HUES48 (cell line): Measurements from ENCODE around the gene JUN.
"Not testable (repeated sequence)": the region's sequence is repeated elsewhere in the genome, so short reads cannot be mapped to it uniquely, and the experiment has no call there.

Experiments used
- H3K27ac ChIP-seq: one replicate; pipeline ENCODE4 v1.7.0; 2013; ENCODE audit warnings: low read depth, low read length, inconsistent platforms
- H3K27me3 ChIP-seq: 2 replicates; pipeline ENCODE4 v1.6.1; 2013; ENCODE audit warnings: mild to moderate bottlenecking, low read length; ENCODE audit not compliant: control insufficient read depth, insufficient read depth
- H3K36me3 ChIP-seq: 2 replicates; pipeline ENCODE4 v1.6.1; 2013; ENCODE audit warnings: low read length; ENCODE audit not compliant: control insufficient read depth, insufficient read depth
- H3K4me1 ChIP-seq: 2 replicates; pipeline ENCODE4 v1.6.1; 2013; ENCODE audit warnings: mild to moderate bottlenecking, low read length; ENCODE audit not compliant: control insufficient read depth, insufficient read depth
- H3K4me3 ChIP-seq: 2 replicates; pipeline ENCODE4 v1.5.1; 2013; ENCODE audit warnings: mild to moderate bottlenecking, low read depth, low read length
- H3K9ac ChIP-seq: 2 replicates; pipeline ENCODE4 v1.6.1; 2013; ENCODE audit warnings: mild to moderate bottlenecking, low read depth, low read length, moderate library complexity
- H3K9me3 ChIP-seq: 2 replicates; pipeline ENCODE4 v1.6.1; 2013; ENCODE audit warnings: low read length; ENCODE audit not compliant: control insufficient read depth, insufficient read depth

Gene JUN

DNA sequence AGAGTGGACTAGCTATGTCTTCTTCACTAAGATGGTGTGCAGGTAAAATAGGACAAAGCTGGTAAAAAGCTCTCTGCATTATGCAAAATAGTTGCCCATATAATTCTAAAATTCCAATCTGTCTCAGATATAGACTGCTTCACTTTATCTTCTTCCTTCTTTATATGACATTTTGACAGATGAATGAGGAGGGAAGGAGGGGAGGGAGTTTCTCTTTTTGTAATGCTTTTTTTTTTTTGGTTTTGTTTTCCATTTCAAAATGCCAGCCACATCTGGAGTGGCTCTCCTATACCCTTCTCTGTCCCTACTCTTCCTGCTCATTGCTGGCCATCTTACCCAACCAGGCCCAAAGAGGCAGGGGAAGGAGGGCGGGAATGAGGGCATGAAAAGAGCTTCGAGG is 24.2 kb upstream of the JUN start:
- Histone ChIP-seq H3K27me3 (no peaks in the 10 kb centered on the region; the same call in 1 of the 2 replicates), H3K4me3 (no peak overlapping the region), H3K36me3 (no peaks in the 10 kb centered on the region), H3K9ac (no peak overlapping the region), H3K27ac (no peak overlapping the region), H3K4me1 (peaks cover under 1% of the 10 kb centered on the region; the same call in 1 of the 2 replicates), H3K9me3 (no peaks in the 10 kb centered on the region)

DNA sequence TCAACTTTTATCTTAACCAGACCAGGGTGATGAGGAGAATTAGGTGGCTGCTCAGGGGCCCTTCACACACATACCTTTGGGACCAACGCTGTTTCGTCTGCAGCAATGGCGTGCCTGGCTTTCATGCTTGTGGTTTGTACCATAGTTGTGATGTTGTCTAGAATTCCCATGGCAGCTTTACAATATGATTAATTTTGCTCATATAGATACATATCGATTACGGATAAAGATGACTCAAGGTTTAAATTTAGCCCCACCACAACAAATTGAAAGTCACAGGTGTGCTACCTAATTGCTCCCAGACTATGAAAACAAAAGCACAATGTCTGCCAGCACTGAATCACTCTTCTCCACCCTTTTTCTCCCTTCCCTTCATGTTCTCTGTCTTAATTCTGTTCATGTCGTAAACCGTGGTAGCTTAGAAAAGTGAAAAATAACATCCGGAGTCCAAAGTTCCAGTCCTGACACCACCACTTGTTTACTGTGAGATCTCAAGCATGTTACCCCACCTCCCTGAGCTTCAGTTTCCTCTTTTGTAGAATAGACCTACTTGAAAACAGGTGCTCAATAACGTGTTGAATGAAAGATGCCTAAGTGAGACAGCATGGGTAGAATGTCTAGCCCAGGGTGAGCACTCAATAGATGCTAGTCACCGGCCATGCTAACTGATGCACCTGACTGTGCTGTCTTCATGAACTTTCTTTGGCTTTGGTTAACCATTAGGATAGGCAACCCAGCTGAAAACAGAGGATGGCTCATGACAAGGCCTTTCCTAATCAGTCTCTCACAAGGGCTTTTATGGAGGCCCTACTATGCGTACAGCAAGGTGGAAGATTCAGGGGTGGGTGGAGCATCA is 22.1 kb upstream of the JUN start:
- peaks cover 3% of the 10 kb centered on the region; the same call in 1 of the 2 replicates for H3K4me1 ChIP-seq
- no peak overlapping the region for H3K9ac ChIP-seq
- no peak overlapping the region for H3K27ac ChIP-seq
- H3K4me3 ChIP-seq: no peak overlapping the region
- H3K27me3 ChIP-seq: no peaks in the 10 kb centered on the region
- no peaks in the 10 kb centered on the region for H3K36me3 ChIP-seq
- H3K9me3 ChIP-seq: no peaks in the 10 kb centered on the region

DNA sequence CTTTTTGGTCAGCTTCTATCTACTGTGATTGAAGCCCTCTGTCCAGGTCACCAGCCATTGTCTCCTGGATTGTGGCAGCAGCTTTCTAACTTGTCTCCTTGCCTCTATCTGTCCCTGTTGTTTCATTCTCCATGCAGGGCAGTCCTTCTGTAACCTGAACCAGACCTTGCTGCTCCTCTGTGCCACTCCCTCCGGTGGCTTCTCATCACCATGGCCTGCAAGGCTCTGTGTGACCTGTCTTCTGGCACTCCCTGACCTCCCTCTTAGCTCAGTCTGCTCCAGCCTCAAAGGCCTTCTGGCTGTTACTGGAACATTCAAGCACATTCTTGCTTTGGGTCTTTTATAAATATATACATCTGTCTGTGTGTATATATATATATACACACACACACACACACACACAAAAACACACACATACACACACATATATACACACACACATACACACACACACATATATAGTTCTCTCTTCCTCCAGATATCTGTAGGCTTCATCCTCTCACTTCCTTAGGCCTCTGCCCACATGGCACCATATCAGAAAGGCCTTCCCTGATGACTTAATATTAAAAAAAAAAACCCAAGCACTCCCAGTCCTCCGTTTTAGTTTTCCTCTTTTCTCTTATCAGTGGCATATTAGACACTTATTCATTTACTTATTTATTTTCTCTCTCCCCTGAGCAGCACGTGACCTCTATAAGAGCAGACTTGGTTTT is 21.2 kb upstream of the JUN start:
- H3K9ac ChIP-seq: no peak overlapping the region
- peaks cover 3% of the 10 kb centered on the region; the same call in 1 of the 2 replicates for H3K4me1 ChIP-seq
- no peak overlapping the region for H3K4me3 ChIP-seq
- no peaks in the 10 kb centered on the region for H3K27me3 ChIP-seq
- H3K27ac ChIP-seq: no peak overlapping the region
- no peaks in the 10 kb centered on the region for H3K9me3 ChIP-seq
- no peaks in the 10 kb centered on the region for H3K36me3 ChIP-seq

DNA sequence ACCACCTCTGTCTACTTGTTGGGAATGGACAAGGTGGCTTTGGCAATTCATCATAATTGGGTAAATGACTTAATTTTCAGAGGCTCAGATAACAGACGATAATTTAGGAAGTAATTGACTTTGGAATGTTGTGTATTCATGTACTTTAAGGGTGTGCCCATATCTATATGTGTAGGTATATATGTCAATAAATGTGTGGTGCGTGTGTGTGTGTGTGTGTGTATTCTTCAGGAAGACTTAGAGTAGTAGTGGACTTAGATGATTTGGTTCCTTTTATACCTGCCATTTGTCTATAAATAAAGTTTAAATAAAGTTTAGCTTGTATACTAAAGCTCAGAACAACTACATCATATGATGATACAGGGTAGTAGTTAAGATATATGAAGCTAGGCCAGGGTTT is 20.0 kb upstream of the JUN start:
- no peak overlapping the region for H3K4me3 ChIP-seq
- H3K27me3 ChIP-seq: no peaks in the 10 kb centered on the region
- H3K36me3 ChIP-seq: no peaks in the 10 kb centered on the region

DNA sequence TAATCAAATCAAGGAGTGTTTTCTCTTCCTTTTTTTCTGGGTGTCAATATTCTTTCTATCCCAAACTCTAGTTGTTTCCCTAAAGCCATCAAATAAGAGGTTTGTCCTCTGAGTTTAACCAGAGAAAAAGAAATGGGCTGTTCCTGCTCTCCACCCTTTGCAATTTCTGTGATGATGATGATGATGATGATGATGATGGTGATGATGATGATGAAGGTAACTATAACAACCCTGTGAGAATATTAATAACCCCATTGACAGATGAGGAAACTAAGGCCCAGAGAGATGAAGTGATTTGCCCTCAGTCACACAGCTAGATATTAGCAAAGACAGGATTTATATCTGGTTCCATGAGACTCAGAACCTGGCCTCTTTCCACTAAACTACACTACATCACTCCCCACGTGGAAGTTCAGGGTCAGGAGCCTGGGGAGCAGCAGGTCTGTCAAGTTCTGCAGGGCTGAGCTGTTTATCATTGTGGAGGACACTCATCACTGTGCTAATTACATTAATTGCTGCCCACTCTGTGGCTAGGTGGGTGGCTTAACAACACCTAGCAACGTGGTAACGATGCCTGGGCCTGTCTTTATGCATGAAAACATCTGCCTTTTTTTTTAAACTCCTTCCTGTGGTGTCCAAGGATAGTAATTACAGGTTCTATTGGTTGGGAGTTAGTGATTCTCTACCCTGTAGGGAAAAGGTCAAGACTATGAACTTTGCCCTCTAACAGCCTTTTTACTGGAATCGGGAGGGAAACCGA is 19.0 kb upstream of the JUN start:
- no peaks in the 10 kb centered on the region for H3K27me3 ChIP-seq
- no peak overlapping the region for H3K9ac ChIP-seq
- peaks cover 3% of the 10 kb centered on the region; the same call in 1 of the 2 replicates for H3K4me1 ChIP-seq
- no peaks in the 10 kb centered on the region for H3K36me3 ChIP-seq
- no peaks in the 10 kb centered on the region for H3K9me3 ChIP-seq
- no peak overlapping the region for H3K27ac ChIP-seq
- H3K4me3 ChIP-seq: no peak overlapping the region

More for the DNA sequence above, 20.0 kb upstream of the JUN start:
- no peak overlapping the region for H3K9ac ChIP-seq
- H3K9me3 ChIP-seq: no peaks in the 10 kb centered on the region
- peaks cover 3% of the 10 kb centered on the region; the same call in 1 of the 2 replicates for H3K4me1 ChIP-seq
- H3K27ac ChIP-seq: no peak overlapping the region

DNA sequence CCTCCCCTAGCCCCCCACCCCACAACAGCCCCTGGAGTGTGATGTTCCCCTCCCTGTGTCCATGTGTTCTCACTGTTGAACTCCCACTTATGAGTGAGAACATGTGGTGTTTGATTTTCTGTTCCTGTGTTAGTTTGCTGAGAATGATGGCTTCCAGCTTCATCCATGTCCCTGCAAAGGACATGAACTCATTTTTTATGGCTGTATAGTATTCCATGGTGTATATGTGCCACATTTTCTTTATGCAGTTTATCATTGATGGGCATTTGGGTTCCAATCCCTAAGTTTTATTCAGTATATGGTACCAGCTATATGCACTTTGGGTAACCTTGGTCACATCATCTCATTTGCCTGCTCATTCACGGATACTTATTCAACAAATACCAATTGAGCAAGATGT is 17.4 kb upstream of the JUN start:
- H3K27ac ChIP-seq, H3K36me3 ChIP-seq, H3K27me3 ChIP-seq, H3K9ac ChIP-seq, H3K4me3 ChIP-seq, H3K4me1 ChIP-seq, H3K9me3 ChIP-seq: not testable (repeated sequence)

DNA sequence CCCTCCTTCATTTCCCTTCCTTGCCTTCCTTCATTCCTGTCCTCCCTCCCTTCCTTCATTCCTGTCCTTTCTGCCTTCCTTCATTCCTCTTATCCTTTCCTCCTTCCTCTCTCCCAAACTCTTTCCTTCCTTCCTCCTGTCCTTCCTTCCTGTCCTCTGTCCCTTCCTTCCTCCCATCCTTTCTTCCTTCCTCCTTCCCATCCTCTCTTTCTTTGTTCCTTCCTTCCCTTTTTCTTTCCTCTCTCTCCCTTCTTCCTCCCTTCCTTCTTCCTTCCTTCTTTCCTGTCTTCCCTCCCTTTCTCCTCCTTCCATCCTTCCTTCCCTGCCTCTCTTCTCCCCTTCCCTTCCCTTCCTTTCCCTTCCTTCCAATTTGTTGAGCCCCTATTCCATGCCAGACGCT is 15.8 kb upstream of the JUN start:
- Histone ChIP-seq H3K27ac (no peak overlapping the region), H3K9ac (no peak overlapping the region), H3K27me3 (no peaks in the 10 kb centered on the region), H3K9me3 (no peaks in the 10 kb centered on the region), H3K4me3 (no peak overlapping the region), H3K4me1 (peaks cover 6% of the 10 kb centered on the region; the same call in 1 of the 2 replicates), H3K36me3 (no peaks in the 10 kb centered on the region)

DNA sequence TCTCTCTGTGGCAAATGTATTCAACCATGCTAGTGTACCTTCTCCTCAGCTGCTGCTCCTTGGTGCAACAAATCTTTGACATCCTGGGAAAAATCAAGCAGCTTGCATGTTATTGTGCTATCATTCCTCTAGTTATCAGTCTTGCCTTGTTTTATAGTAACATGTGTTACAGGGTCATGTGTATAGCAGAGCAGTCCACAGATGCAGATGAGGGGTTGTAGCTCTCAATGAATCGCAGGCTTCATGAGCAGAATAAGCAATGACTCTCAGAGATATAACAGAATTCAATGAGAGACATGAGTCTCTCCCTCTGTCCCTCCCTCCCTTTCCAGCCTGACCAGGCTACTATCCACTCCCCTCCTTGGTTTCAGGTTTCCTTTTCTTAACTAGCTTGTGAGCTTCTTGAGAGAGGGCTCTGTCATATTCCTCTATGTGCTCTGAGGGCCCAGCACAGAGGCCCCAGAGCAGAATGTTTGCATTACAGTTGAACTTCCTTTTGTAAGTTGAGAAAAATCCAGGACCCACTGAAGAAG is 15.1 kb upstream of the JUN start:
- H3K9me3 ChIP-seq: no peaks in the 10 kb centered on the region
- H3K36me3 ChIP-seq: no peaks in the 10 kb centered on the region

DNA sequence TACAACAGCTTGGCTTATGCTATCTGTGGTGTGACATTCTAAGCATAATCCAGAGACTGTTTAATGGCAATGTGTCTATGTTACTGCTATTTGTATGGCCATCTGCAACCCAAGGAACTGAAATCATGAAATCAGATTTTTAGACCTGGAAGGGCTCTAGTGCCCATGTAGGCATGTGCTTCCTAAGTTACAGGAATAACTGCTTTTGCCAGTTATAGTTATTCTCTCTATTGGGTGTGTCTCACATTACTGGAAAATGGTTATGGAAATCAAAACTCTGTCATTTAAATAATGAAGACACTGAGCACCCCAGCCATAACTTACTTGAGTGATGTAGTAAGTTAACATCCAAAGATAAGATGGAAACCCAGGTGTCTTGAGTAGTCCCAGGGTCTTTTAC is 12.6 kb upstream of the JUN start:
- H3K27ac ChIP-seq: no peak overlapping the region
- no peak overlapping the region for H3K9ac ChIP-seq
- 0 out of 2 replicates have a peak, but pooled peaks cover 3% of the 10 kb centered on the region for H3K4me1 ChIP-seq
- no peaks in the 10 kb centered on the region for H3K27me3 ChIP-seq
- H3K4me3 ChIP-seq: no peak overlapping the region
- H3K9me3 ChIP-seq: no peaks in the 10 kb centered on the region
- no peaks in the 10 kb centered on the region for H3K36me3 ChIP-seq

More for the DNA sequence above, 15.1 kb upstream of the JUN start:
- H3K4me1 ChIP-seq: peaks cover 6% of the 10 kb centered on the region; the same call in 1 of the 2 replicates
- H3K4me3 ChIP-seq: no peak overlapping the region
- H3K27ac ChIP-seq: no peak overlapping the region
- H3K9ac ChIP-seq: no peak overlapping the region
- H3K27me3 ChIP-seq: no peaks in the 10 kb centered on the region

DNA sequence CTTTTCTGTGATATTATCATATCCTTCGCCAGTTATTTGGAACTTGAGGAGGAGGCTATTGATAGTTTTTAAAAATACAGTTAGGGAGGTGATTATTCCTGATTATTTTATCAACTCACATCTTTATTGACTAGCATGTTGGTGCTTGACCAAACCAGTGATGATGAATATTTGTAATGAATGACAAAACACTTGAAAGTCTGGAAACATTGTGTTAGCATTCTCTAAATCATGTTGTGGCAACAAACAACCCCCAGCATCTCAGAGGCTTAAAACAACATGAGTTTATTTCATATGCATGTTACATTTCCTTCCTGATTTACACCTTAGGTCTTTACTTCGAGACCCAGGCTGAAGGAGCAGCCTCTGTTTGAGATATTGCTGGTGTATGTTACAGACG is 10.7 kb upstream of the JUN start:
- no peak overlapping the region for H3K4me3 ChIP-seq
- no peaks in the 10 kb centered on the region for H3K36me3 ChIP-seq

More for the DNA sequence above, 10.7 kb upstream of the JUN start:
- no peaks in the 10 kb centered on the region for H3K27me3 ChIP-seq
- no peak overlapping the region for H3K27ac ChIP-seq
- no peak overlapping the region for H3K9ac ChIP-seq
- H3K9me3 ChIP-seq: no peaks in the 10 kb centered on the region
- peaks cover 9% of the 10 kb centered on the region; the same call in 1 of the 2 replicates for H3K4me1 ChIP-seq
